UCSD-AML1 (cell line): ENCODE data around the gene KLF16.
A peak's percentile ranks its signal among the peaks of the same experiment; 100 is the strongest.
"Not testable (repeated sequence)": the region's sequence is repeated elsewhere in the genome, so short reads cannot be mapped to it uniquely, and the experiment has no call there.

Experiments
- DNase-seq: peaks from one replicate; lab custom pipeline; 2025; ENCODE audit not compliant: unreplicated experiment; lab: John Stamatoyannopoulos, UW

The KLF16 gene

DNA sequence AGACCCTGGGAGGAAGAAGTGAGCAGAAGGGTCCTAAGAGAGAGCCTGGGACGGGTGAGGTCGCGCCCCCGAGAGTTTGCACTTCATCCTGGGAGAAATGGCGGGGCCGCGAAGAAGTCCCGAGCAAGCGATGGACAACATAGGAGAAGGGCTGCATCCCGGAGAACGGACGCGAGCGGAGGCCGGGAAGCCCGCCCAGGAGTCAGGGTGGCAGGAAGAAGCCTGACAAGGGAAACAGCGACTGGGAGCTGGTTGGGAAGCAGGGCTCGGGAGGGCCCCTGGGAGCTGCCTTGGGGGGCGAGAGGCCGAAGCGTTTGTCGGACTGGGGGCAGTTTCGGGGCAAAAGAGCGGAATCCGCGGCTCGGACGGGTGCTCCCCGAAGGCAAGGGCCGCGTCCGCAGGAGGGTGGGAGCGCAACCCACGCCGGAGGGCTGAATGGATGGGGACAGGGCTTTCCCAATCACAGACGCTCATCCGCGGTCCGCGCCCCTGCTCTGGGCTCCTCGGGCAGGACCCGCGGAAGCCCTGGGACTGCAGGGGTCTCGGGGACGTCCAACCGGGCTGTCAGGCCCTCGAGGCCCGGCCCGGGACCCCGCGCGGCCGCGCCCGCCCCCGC is 21.4 kb upstream of the KLF16 start:
- DNase-seq, result no peak

DNA sequence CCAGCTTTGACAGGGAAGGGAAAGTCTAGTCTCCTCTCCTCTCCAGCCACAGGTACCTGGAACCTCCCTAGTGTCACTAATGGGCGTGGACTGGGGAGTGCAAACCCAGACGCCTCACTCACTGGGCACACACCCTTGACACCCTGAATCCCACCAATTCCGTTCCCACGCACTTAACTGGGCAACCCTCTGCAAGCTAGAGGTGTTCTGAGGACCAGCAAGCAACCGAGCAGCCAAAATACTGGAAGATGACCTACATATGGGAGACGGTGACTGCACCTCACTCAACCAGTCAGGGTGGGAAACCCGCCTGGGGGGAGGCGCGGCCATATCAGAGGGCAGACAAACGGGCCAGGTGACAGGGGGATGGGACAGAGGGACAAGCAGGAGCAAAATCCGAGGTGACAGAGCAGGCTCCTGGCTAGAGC is 20.9 kb upstream of the KLF16 start:
- no peak for DNase-seq

DNA sequence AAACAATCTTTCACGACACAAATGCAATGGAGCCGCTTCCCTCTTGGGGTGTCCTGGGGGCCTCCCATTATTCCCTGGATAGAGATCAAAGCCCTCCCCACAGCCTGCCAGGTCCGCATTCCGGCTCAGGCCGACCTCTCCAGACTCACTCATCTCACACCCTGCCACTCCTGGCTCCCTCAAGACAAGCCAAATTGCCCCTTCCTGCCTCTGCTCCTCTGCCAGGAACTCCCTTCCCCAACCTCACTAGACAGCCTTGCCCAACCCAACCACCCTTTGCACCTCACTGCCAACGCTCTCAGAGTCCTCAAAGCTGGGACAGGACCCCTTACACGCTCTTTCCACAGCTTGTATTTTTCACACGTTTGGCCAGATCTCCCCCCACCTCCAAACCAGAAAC is 20.4 kb upstream of the KLF16 start:
- no peak for DNase-seq

DNA sequence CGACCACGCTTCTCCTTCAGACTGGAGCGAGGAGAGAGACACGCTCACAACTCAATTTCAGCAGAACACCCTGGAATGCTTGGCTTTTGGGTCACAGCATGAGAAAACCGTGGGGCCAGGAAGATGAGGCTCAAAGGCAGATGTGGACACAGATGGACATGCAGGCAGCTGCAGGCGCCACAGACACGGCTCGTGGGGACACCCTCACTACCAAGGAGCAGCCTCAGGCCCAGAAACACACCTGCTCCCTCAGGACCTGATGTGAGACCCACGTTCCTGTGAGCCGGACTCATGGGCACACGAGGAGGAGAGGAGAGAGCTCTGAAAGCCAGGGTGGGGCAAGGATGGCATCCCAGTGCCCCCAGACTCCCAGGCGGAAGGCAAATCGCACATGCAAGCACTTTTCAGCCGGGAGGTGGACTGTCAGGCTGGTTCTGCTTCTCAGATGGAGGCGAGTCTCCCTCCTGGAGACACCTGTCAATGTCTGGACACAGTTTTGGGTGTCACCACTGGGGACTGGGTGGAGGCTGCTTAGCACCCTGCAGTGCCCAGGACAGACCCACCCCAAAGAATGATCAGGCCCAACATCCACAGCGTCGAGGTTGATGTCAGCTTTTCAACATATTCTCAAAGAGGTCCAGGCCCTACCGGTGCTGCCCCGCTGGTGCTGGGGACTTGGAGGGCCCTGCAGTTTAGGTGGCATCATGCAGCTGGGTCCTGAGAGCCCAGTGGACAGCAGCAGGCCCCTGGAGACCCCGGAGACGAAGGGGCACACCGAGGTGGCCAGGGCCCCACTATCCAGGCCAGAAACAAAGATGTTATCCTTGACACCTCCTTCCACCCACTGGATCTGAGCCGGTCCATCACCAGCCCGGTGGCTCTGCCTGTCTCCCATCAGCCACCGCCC is 19.7 kb upstream of the KLF16 start:
- DNase-seq, result no peak

DNA sequence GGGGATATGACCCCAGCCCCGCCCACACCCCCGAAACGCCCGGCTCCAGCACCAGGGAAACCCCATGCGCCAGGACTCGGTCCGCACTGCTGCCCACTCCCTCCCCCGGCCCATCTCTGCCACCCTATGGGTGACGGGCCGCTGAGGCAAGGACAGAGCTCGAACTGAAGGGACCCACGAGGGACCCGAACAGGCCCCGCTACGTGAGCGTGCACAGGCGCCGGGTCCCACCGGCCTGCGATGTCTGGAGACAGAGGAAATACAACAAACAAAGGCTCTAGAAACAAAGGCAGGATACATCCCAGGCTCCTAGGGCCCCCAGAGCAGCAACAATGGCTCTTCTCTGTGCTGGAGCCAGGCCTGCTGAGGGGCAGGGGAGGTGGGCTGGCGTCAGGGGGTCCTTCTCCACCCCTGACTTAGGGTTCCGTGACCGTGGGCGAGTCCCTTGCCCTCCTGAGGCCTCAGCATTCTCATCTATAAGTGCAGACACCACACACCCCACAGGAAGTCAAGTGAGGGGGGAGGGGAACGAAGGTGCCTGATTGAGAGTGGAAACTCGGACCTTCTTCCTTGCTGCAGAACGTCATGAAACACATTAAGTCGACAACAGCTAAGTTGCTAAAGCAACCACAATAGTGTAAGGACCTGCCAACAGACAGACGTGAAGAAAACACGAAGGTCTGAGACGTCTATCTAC is 18.9 kb upstream of the KLF16 start:
- peak; percentile 25 for DNase-seq

DNA sequence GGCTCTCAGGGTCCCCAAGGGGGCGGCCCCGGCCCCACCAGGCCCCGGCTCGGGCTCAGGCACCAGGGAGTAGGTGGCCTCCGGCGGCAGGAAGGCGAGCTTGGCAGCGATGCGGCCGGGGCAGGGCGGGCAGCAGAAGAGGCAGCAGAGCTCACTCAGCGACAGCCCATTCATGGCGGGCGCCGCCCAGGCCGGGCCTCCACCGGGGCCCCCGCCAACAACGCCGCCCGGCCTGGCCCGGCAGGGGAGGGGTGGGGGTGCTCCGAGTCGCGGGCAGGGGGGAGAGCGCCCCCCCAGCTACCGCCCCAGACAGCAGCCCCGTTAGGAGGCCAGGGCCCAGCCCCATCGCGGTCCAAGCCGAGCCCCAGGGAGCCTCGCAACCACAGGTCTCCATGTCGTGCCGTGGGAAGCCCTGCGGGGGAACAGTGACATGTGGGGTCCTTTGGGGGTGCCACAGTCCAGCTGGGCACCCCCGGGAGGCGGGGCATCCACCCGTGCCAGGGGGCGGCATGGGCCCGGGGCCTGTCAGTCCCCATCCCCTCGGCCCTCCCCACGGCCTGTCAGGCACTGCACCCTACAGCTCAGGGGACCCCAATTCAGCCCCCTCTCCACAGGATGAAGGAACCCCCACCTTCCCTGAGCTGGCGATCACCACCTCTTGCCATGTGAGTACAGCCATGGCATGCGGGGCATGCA is 18.2 kb upstream of the KLF16 start:
- not testable (repeated sequence) for DNase-seq

DNA sequence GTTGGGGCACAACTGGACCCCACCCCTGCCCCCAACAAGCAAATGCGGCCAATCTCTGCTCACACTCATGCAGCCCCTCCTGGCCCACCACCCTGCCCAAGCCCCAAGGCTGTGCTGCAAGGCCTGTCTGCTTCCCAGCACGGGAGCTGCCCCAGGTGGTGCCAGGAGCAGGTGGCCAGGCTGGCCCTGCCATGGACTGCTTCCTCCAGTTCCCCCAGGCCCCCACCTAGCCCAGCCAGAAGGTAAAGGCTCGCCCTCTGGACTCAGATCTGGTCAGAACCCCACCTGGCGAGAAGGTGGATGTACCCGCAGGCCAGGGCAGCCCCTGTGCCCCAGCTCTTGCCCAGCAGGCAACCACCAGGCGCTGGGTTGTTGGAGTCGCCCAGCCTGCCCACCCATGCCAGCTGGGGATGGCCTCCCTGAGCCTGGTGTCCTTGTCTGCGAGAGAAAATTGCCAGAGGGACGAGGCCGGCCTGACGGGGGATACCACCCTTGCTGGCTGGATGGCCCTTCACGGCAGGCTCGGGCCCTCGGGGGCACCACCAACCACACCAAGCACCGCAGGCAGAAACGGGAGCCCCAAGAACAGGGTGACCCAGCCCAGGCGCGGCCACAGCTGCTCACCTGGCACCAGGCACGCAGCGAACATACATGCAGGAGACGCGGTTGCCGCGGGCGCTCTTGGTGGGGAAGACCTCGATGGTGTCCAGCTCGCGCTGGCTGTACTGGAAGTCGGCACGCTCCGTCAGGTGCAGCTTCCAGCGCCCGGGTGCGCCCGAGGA is 17.4 kb upstream of the KLF16 start:
- no peak for DNase-seq

DNA sequence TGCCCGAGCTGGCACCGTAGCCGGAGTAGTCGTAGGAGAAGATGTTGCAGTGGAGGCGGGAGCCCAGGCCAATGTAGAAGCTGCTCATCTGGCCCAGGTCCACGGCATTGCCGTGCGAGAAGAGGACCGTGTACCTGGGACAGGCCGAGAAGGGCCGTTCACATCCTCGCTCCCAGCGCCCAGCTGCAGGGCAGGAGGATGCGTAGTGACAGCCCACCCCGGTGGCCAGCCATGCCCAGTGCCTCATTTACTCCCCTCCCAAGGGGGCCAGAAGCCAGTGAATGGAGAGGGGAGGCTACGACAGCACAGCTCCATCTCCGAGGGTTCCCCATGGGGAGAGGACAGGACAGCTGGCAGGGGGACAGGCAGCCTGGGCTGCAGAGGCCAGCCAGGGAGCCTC is 16.6 kb upstream of the KLF16 start:
- not testable (repeated sequence) for DNase-seq

DNA sequence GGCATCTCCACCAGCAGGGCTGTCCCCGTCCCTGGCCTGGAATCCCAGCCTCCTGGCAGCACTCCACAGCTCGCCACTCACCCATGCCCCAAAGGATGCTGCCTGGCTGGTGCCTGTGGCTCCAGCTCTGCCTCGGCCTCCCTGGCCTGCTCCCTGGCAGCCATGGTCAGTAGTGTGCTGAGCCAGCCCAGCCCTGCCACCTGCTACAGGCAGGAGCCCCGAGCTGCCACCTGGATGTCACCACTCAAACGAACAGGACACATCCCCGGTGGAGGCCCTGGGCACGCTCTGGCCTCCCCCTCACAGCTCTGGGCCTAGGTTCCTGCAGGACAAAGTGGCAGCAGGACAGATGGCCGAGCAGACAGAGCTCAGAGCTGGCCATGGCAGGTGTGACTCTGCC is 15.2 kb upstream of the KLF16 start:
- DNase-seq, result not testable (repeated sequence)

DNA sequence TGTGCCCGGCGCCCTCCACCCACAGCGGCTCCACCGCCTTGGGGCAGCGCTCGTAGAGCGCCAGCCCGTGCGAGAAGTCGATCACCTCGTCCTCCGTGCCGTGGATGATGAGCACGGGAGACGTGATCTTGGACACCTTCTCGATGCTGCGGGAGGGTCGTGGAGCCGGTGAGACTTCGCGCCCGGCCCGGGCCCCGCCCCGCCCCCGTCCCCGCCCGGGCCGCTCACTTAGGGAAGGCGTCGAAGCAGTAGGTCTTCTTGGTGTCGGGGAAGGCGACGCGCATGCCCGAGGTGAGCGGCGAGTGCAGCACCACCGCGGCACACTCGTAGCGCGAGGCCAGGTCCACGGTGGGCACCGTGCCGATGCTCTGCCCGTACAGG is 13.9 kb upstream of the KLF16 start:
- DNase-seq, result not testable (repeated sequence)

DNA sequence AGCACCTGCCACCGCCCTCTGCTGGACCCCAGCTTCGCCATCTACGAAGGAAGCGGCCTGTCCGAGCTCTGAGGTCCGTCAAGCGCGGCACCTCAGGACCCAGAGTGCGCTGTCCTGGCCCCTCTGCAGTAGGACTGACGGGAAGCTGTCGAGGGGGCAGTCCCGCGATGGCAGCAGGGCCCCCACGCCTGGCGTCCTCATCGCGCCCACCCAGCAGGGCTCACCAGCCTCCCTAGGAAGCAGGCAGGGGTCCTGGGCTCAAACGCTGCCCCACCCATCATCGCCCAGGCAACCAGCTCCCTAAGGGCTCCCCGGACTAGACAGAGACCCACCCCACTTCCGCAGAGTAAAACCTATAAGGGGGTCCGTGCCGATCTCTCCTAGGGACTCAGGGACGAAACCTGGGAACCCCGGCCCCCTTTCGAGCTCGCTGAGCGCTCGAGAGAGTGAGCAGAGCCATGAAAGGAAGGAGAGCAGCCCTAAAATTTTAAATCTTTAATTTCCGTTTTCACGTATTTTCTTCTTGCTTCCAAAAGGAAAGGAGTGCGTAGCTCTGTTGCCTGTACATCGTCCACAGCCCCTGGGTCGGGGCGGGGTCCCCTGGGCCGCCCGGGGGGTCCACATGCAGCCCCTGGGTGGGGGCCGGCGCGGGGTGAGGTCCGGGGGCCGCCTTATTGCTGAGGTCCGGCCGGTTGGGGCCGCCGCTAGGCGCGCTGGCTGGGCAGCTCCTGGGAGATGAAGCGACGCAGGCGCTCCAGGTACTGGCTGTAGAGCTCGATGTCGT is 13.3 kb upstream of the KLF16 start:
- DNase-seq, result not testable (repeated sequence)

DNA sequence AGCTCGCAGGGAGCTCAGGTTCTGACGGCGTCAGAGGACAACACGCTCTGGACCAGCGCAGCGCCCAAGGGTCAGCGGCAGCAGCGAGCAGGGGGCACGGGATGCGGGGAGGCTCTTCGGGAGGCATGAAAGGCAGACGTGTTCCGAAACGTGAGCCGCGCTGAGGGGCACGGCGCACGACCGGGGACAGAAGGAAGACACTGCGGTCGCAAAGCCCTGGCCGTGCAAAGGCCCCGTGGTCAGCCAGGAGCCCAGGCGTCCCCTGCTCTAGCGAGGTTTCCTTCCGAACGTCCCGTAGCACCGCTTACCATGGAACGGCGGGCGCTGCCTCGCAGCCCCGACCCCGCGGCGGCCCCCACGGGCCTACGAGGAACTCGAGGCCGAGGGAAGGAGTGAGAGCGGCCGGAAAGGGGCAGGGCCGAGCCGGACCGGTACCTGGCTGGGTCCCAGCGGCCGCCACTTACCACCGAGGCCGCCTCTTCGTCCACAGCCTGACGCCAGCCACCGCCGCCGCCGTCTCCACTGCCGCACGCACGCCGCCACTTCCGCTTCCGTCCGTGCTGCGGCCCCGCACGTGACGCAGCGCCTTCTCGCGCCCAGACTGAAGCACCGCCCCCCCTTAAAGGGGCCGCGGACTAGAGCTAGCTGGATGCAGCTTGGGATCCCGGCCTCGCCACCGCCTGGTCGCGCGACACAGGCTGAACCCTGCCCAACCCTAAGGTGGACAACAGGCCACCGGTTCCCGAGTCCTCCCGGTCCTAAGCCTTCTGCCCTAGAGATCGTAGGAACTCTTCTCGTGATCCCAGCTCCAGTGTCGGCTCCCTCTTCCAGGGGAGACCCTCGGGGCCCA is 12.5 kb upstream of the KLF16 start:
- peak; percentile 91 for DNase-seq

DNA sequence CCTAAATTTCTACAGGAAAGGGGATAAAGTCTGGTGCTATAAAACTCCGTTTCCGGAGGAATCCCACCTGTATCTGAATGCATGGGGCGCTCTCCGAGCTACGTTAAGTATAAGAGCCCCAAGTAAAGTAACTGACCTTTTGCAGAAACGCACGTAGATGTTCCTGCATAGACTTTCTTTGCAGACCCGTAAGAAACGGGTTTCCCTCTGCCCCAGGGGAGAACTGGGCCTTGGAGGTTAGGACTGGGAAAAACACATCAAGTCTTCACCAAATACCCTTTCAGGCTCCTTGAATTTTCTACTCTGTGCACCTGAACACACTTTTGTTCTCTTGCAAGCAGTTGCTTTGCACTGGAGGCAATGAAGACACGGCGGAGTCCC is 11.9 kb upstream of the KLF16 start:
- not testable (repeated sequence) for DNase-seq

DNA sequence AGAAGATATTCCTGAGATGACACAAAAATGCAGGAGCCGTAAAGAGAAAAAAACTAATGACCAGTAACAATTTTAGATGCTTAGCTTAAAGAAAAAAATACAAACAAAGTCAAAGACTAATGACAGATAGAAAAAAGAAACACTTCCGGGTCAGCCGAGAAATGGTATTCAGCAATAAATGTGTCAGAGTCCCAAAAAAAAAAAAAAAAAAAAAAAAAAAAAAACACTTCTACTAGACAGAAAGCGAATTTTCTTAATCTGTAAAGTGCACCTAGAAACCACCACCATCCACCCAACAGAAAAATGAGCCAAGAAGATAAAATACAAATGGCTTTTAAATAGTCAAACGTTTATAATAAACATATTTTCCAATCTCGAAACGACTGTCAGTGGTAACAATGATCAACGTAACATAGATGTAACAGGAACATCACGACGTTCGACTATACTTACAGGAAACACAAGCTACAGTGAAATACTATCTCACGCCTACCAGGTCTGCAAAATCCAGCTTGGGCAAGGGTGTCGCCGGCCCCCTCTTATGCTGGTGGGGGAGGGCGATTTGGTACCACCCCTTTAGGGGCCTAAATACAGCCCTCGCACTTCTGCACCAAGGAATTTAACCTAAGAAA is 11.3 kb upstream of the KLF16 start:
- no peak for DNase-seq

DNA sequence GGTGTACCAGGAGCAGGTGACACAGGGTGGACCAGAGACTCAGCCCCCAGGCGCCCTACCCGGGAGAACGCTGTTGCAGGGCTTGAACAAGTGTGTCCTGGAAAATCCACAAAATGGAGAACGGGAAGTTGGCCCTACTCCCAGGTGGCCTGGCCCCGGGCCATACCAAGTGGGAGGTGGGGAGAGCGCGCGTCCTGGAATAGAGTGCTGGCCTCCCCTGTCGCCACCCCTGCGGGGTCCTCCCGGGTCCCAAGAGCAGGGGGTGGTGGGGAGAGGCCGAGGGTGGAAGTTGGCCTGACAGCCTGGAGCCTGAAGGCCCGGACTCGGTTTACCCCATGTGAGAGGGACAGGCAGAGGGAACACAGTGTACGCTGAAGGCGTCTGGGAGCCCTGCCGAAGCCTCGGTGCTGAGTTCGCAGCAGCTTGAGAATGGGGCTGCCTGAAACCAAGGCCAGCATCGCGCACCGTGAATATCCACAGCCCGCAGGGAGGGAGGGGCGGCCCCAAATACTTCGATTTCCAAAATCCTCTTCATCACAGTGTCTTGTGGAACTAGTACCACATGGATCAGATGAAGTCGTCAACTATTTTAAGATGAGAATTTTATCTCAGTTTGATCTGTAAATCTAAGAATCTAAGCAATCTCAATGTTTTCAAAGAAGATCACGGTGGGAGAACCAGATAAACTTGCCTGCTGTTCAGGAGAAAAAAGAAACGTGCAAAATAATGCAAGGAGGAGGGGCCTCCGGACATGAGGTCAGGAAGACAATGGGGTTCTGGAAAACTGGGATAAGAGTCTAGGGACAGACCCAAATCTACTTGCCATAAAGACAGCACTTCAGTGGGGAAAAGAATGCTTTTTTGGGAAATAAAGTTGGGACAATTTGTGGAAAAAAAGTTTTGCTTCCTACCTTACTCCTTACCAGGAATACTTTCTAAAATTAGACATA is 10.4 kb upstream of the KLF16 start:
- DNase-seq, result no peak

DNA sequence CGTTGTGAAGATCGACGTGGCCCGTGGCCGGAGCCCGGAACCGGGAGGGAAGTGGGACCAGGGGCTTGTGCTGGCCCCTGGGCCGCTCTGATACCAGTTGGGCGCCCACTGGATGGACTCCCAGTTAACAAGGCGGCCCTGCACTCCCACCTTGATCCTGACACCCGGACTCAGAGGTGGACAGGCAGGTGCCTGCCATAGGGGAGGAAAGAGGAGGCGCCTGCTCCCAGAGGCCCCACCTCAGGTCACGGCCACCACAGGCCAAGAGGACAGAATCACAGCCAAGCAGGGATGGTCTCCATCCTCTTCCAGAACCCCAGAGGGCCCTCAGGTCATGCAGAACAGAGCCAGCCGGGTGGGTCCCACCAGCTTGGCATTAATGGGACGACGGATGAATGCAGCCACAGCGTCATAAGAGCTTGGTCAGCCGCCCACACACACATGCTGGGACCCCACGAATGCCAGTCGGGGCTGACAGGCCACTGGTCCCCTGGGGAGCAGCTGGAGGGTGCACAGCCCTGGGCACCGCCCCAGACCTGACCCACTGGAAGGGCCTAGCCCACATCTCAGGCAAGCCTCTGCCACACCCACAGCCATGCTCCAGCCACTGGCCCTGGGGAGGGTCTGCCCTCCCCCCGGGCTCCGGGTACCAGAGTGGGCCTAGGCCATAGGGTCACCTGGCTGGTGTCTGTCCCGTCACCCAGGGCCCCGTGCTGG is 9.6 kb upstream of the KLF16 start:
- no peak for DNase-seq

DNA sequence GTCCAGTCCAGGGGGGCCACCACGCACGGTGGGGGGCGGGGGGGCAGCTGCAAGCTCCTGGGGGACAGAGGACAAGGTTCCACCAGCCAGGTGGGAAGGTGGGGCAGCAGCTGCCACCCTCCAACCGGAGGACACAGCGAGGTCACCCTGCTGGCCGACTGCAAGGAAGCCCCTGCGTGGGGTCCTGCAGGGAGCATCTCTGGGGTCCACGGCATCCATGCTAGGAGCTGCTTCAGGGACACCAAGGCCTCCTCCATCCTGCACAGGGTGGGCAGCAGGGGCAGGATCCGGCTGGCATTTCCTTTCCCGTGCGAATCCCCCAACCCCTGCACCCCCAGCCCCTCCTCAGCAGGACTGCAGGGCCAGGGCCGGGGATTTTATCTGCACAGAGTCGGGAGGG is 8.3 kb upstream of the KLF16 start:
- no peak for DNase-seq
